Activated CD8-positive, alpha-beta memory T cell treated with anti-CD3 and anti-CD28 coated beads, Interleukin-2, amount 50 U/mL, for 24 hours (primary cell): Measurements from ENCODE around the gene THADA.
"Not testable (repeated sequence)": the region's sequence is repeated elsewhere in the genome, so short reads cannot be mapped to it uniquely, and the experiment has no call there.

Experiments used
- DNase-seq: peaks from one replicate; pipeline ENCODE4 v3.0.0-alpha.2; 2020; ENCODE audit errors: extremely low read depth

THADA gene

GRCh38 chr2:43412114-43412753 is 183.6 kb downstream of the THADA start:
- no peak for DNase-seq

DNA sequence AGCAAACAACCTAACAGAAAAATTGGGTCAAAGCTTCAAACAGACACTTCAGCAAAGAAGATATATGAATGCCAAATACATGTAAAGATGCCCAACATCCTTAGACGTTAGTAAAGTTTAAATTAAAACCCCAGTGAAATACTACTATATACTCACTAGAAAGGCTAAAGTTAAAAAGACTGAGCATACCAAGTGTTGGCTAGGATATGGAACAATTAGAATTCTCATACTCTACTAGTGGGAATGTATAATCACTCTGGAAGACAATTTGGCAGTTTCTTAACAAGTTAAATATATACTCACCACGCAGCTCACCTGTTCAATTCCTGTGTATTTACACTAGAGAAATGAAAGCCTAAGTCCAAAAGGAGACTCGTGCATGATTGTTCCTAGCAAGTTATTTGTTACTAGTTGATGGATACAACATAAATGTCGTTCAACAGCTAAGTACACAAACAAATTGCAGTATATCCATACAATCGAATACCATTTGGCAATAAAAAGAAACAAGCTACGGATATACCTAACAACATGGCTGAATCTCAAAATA is 185.7 kb downstream of the THADA start:
- no peak for DNase-seq

DNA sequence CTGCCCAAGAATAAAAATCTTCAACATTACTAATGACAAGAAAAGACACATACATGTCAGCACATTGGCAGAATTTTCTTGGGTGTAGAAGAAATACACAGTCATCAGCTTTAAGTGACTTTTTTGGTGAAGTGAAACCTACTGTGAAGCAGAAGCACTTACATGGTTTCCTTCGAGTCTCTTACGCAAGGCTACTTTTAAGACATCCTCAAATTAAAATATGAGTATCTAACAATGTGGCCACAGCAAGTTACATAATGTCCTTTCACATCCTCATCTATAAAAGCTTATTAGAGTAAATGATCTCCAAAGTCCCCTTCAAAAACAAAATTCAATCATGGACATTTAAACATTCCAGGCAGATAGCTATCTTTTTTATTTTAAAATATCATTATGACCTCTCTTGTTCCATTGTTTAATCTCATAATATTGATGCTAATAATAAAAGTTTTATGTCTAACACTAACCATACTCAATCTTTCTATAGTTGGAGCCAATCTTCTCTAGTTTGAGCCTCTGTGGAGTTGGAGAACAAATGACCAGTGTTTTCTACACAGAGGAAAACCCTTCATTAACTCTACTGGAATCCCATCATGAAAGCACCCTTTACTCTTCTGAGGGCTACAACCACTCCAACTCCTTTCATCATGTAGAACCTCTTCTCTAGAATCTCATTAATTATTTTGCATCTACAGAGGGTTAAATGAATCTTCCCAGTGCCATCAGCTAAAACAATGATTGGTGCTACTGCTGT is 187.3 kb downstream of the THADA start:
- DNase-seq: no peak

GRCh38 chr2:43407935-43408334 is 187.9 kb downstream of the THADA start:
- no peak for DNase-seq

DNA sequence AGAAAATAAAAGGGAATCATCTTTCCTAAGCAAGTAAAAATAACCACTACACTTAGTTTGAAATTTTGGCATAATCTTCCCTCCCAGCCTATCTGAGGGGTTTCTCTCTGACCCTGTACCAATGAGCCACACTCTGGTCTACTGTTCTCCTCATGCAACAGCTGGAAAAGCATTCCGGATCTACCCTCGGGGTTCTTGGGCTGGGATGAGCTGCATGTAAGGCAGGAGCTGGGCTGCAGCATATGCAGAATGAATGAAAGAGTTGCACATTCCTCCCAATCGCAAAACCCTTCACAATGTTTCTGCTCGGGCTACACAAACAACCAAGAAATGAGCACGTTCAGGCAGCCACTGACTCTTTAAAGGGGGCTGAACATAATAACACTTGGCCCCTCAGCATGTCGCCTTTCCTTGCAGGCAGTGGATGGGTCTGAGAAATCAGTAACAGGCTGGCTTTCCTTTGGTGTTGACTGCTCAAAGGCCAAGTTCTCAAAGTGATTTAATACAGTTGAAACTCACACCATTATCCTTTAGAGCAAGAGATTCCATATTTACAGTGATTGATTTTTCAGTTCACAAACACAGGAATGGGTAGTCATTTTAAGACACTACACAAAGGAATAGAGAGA is 189.1 kb downstream of the THADA start:
- no peak for DNase-seq

DNA sequence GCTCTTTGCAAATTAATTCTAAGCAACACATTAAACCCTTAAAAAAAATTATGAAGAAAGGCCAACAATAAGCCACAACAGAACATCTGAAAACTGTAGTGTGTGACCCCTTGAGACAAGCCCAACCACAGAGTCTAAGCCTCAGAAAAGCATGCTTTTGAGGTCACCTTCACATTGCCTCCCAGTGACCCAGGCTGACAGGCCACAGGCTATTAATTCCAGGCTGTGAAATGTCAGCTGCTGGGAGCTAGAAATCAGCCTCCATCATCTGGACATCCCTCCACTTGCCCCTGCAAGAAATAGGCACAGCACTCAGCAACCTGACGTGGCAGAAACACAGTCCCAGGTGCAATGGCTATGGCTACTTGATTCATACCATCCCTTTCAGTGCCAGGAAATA is 190.0 kb downstream of the THADA start:
- no peak for DNase-seq

DNA sequence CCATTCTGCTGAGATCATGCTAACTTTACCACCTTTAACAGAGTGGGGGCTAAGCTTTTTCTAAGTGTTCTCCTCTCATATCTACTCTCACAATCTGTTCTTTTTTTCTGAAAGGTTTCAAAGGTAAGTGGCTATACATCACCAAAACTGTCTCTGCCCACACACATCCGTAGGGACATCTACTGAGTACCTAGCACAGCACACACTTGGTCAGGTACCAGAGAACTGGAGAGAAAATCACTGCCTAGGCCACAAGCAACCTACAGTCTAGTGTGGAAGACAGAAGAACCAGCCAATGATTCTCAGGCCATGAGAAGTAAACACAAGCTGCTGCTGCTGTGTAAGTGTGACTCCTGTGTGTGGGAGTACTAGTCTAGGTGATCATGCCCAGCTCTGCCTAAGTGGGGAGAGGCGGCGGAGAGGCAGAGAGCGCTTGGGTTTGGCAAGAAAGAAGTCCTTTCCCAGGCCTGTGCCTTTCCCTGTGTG is 193.3 kb downstream of the THADA start:
- no peak for DNase-seq

DNA sequence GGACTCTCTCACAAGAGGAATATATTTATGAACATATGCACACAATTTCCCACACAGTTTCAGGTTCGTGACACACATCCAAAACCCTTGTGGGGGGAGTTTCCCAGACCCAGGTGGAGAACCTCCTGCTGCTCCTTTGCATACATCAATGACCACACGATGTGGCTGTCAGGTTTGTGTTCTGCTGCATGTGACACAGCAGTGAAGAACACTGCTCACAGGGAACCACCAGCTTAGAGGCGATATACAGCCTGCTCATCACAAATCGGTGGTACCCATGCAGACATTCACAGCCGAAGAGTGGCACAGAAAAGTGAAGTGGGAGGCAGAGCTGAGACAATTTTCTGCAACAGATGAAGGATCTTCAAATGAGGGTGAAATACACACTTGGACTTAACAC is 193.8 kb downstream of the THADA start:
- DNase-seq: no peak

GRCh38 chr2:43400508-43400907 is 195.3 kb downstream of the THADA start:
- DNase-seq: no peak

DNA sequence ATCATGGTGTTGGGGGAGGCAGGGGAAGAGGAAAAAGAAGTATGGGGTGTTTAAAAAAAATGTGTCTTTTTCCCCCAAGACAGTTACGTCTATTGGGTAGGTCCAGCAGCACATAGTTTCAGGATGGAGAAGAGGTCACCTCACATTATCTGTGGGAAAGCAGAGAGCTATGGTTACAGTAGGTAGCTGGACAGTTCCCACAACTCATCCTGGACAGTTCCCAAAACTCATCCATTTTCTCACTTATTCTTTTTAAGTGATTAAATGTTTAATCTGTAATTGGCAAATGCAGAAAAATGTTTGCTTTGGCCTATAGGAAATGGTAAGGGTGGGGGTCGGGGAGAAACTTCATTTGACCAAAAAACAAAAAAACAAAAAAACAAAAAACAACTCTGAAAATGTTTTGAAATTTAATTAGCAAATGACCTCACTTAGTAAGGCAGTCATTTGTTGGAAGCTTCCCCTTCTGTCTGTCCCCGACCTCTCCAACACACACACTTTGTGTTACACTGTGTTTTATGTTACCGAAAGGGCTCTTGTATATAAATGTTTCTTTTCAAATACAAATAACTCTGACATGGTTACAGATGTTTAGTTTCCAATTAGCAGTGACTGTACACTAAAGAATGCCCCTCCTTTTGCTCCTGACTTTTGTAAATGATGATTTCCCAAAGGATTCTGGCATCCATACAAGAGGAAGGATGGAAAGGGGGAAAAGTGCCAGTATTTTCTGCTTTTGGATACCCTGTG is 196.1 kb downstream of the THADA start:
- DNase-seq: no peak

DNA sequence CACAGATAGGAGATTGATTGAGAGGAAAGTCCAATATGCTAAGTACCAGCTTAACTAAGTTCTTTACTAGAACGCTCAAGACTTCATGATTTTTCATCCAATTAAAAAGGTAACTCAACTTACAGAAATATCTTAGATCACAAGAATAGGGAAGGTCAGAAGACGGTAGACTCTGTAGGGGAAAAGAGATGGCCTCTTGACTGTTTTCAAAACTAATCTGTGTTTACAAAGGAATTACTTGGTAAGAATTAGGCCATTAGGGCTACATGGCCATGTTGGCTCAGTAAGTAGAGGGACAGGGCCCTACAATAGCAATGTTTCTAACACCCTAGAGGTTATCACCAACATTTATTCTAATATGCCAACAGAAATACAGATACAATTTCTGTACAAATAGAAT is 196.7 kb downstream of the THADA start:
- DNase-seq: no peak

DNA sequence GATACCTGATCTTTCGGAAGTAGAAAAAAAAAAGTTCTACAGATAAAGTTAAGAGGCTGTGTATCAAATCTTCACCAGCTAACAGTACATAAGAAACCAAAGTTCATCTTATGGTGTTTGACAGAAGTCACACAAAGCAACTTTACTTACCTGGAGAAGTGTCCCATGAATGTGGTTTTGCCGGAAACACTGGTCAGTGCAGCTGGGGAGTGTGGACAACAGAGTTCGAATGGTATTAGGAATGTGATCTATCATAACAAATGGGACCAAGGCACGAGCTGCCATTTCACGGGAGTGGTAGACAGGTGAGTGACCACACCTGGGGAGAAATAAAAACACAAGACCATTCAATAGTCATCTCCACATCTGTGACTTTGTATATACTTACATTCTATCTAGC is 198.0 kb downstream of the THADA start:
- no peak for DNase-seq

DNA sequence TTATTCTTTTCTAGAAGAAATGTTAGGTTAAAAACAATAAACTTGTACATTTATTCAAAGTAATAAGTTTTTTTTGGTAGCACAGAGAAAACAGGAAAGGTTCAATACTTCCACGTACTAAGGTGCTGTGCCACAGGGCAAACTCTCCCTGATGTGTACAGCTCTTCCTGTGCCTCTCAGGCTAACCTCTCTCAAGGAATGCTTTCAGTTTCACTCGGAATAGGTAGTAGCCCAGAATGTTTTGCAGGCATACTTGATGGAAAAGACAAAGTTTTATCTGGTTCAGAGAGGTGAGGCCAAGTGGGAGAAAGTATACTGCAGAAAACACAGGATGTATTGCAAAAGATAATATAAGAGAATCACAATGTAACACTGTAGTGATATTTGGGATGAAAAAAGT is 198.4 kb downstream of the THADA start:
- no peak for DNase-seq

- not testable (repeated sequence) for DNase-seq
Measured at GRCh38 chr2:43396344-43396743, 199.5 kb downstream of the THADA start.

DNA sequence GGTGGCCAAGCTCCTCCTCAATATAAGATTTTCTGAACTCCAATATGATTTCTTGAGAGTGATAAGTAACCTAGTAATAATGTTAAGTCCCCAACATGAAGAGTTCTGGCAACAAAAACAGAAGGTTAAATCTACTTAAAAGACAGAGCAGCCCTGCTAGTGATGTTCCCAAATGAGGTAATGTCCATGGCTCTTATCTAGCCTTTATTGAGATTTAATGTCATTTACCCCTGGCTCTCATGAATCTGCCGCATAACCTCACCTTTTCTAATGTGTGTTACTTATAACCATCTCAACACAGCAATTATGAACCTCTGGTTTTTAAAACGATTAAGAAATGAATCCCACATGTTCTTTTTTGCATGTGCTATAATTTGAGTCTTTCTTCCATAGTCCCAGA is 201.9 kb downstream of the THADA start:
- DNase-seq: no peak

- DNase-seq: no peak
Measured at GRCh38 chr2:43391878-43392215, 204.0 kb downstream of the THADA start.

DNA sequence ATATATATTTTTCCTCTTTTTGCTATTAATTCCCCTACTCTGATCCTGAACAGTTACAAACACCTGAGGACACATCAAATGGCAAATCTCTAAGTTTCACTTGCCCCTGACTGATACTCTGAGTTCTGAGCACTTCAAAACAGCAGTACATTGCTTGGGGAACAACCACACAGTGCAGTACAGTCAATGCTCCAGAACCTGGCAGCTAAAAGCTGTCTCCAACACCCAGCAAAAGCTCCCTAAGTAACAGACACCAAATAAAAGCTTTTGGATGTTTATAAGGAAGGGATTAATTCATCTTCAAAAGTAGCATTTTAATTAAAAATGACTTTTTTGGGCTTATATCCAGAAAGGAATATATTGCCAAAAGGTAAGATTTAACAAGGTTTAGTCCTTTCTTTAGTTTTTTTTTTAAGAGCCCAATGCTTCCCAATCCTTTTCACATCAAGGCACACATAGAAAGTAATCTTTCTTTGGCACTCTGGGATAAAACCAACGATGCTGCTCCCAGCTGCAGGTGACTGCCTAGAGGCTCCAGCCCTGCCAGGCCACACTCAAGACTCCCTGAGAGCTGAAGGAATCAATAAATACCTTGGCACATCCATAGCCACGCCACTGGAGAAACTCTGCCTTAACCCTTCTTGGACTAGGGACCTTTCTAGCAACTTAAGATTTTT is 204.5 kb downstream of the THADA start:
- no peak for DNase-seq

- DNase-seq: no peak
Measured at GRCh38 chr2:43389581-43390466, 206.0 kb downstream of the THADA start.

DNA sequence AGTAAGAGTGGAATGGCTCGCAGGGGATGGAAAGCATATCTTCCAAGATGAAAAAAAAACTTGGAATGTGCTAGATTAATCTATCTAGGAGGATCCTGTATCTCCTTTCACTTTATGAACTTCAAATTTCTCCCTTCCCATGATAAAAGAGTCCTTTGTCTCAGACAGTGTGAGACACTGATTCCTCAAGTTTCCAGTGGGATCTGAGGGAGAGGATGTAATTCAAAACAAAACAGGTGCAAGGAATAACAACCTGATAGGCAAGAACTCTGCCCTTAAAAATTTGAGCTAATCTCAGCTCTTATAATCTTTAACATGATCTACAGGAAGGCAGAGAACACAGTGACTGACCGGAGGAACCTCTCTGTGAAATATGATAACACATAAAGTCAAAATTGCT is 207.5 kb downstream of the THADA start:
- no peak for DNase-seq
